Type B pancreatic cell (in vitro differentiated cells): Measurements from ENCODE around the gene RXRG. TPM values are rescaled to one million over a fixed set of nuclear protein-coding genes. Genes with fewer than 3 reads are reported as not detected.

Experiments
- DNase-seq: peaks from one replicate; pipeline ENCODE4 v3.0.0; 2021; ENCODE audit warnings: mixed read lengths; ENCODE audit not compliant: unreplicated experiment; ENCODE audit errors: extremely low spot score
- H3K27ac Mint-ChIP-seq: 2 replicates; pipeline ENCODE4 v1.8.0; 2021; ENCODE audit warnings: mild to moderate bottlenecking, mixed read lengths
- H3K27me3 Mint-ChIP-seq: 2 replicates; pipeline ENCODE4 v1.8.0; 2021; ENCODE audit warnings: mixed read lengths
- H3K36me3 Mint-ChIP-seq: 2 replicates; pipeline ENCODE4 v1.8.0; 2021; ENCODE audit warnings: mixed read lengths
- H3K4me1 Mint-ChIP-seq: one replicate; pipeline ENCODE4 v1.8.0; 2021; ENCODE audit warnings: mixed read lengths; ENCODE audit not compliant: unreplicated experiment
- H3K4me3 Mint-ChIP-seq: 2 replicates; pipeline ENCODE4 v1.8.0; 2021; ENCODE audit warnings: mild to moderate bottlenecking, mixed read lengths
- H3K9me3 Mint-ChIP-seq: 2 replicates; pipeline ENCODE4 v1.8.0; 2021; ENCODE audit warnings: mixed read lengths
- total RNA-seq: library from RNA; stranded (reverse); gene quantifications from 2 replicates; pipeline ENCODE4 v1.2.1, GENCODE V29; 2021; ENCODE audit warnings: low replicate concordance
- TF ChIP-seq, protein P1 (sequence below): fragments of 200-600 bp; sonication (generic); conservative IDR thresholded peaks from 2 replicates; pipeline ENCODE4 v1.5.0; 2021; ENCODE audit warnings: antibody characterized with exemption, mild to moderate bottlenecking

The RXRG gene
- total RNA-seq, 1 donor from 2014 or later: 5.8 TPM

- Mint-ChIP-seq H3K4me3 (no peak overlapping the region), H3K27ac (no peak overlapping the region), H3K9me3 (no peaks in the 10 kb centered on the region), H3K36me3 (no peaks in the 10 kb centered on the region), H3K4me1 (peaks cover 11% of the 10 kb centered on the region), H3K27me3 (no peaks in the 10 kb centered on the region)
- TF ChIP-seq, protein P1, sequence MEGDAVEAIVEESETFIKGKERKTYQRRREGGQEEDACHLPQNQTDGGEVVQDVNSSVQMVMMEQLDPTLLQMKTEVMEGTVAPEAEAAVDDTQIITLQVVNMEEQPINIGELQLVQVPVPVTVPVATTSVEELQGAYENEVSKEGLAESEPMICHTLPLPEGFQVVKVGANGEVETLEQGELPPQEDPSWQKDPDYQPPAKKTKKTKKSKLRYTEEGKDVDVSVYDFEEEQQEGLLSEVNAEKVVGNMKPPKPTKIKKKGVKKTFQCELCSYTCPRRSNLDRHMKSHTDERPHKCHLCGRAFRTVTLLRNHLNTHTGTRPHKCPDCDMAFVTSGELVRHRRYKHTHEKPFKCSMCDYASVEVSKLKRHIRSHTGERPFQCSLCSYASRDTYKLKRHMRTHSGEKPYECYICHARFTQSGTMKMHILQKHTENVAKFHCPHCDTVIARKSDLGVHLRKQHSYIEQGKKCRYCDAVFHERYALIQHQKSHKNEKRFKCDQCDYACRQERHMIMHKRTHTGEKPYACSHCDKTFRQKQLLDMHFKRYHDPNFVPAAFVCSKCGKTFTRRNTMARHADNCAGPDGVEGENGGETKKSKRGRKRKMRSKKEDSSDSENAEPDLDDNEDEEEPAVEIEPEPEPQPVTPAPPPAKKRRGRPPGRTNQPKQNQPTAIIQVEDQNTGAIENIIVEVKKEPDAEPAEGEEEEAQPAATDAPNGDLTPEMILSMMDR: no peak
- no peak for DNase-seq
These were observed 13.8 kb downstream of the RXRG start for GRCh38 chr1:165431079-165431478.

DNA sequence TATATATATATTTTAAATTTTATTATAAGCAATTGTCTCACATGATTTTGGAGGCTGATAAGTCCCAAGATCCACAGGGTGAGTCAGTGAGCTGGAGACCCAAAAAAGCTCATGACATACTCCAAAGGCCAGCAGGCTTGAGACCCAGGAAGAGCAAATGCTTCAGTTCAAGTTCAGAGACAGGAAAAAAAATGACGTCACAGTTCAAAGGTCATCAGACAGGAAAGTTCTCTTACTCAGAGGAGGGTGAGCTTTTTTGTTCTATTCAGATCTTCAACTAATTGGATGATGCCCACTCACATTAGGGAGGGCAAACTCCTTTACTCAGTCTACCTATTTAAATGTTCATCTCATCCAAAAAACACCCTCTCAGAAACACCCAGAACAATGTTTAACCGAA, 18.2 kb downstream of the RXRG start:
- no peak for DNase-seq
- no peak overlapping the region for H3K4me3 Mint-ChIP-seq
- H3K27me3 Mint-ChIP-seq: peaks cover 7% of the 10 kb centered on the region
- H3K36me3 Mint-ChIP-seq: no peaks in the 10 kb centered on the region
- H3K9me3 Mint-ChIP-seq: no peaks in the 10 kb centered on the region
- H3K4me1 Mint-ChIP-seq: no peaks in the 10 kb centered on the region
- H3K27ac Mint-ChIP-seq: no peak overlapping the region
- TF ChIP-seq, protein P1: no peak

DNA sequence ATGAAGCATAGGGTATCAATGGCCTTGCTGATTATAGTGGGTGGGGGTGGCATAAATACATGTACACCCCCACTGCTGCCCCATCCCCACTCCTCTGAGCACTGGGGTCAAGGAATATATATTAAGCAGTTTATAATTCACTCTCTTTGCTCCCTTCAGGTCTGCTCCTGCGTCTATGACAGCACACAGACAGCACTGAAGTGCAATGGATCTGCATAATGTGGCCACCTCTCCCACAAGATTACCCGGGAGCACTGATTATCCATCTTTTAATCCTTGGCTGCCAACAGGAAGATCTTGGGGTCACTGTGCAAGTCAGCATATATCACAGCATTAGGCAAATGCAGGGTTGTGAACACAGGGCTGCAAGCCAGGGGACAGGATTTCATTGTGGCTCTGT, 19.3 kb downstream of the RXRG start:
- Mint-ChIP-seq H3K27ac (no peak overlapping the region), H3K4me1 (no peaks in the 10 kb centered on the region), H3K27me3 (peaks cover 7% of the 10 kb centered on the region)

GRCh38 chr1:165424454-165425216, 20.3 kb downstream of the RXRG start:
- no peak for DNase-seq
- peaks cover 7% of the 10 kb centered on the region for H3K27me3 Mint-ChIP-seq
- no peaks in the 10 kb centered on the region for H3K36me3 Mint-ChIP-seq
- H3K9me3 Mint-ChIP-seq: no peaks in the 10 kb centered on the region
- no peak overlapping the region for H3K4me3 Mint-ChIP-seq
- no peak overlapping the region for H3K27ac Mint-ChIP-seq
- H3K4me1 Mint-ChIP-seq: no peaks in the 10 kb centered on the region
- TF ChIP-seq, protein P1: no peak

More for the DNA sequence above, 19.3 kb downstream of the RXRG start:
- Mint-ChIP-seq H3K36me3 (no peaks in the 10 kb centered on the region), H3K9me3 (no peaks in the 10 kb centered on the region), H3K4me3 (no peak overlapping the region)
- no peak for DNase-seq
- TF ChIP-seq, protein P1: no peak

GRCh38 chr1:165423136-165423535, 21.8 kb downstream of the RXRG start:
- no peak for DNase-seq
- TF ChIP-seq, protein P1: no peak
- Mint-ChIP-seq H3K4me1 (no peaks in the 10 kb centered on the region), H3K27me3 (peaks cover 10% of the 10 kb centered on the region), H3K9me3 (no peaks in the 10 kb centered on the region), H3K36me3 (no peaks in the 10 kb centered on the region), H3K4me3 (no peak overlapping the region), H3K27ac (no peak overlapping the region)
